DMS53 treated with DMSO at 0.1 percent for 48 hours (cell line): ENCODE data around the gene RIN3.

Experiments
- DNase-seq: peaks from one replicate; lab custom pipeline; 2025; ENCODE audit not compliant: unreplicated experiment; lab: John Stamatoyannopoulos, UW

Gene RIN3

GRCh38 chr14:92486881-92487280 is 26.7 kb upstream of the RIN3 start:
- DNase-seq: no peak

GRCh38 chr14:92487513-92488133 is 26.0 kb upstream of the RIN3 start:
- no peak for DNase-seq

- DNase-seq: no peak
These were observed 24.0 kb upstream of the RIN3 start for GRCh38 chr14:92489394-92490238.

- no peak for DNase-seq
These were observed 23.2 kb upstream of the RIN3 start for GRCh38 chr14:92490239-92490959.

GRCh38 chr14:92491782-92492181 is 21.8 kb upstream of the RIN3 start:
- no peak for DNase-seq

GRCh38 chr14:92492258-92492657 is 21.3 kb upstream of the RIN3 start:
- DNase-seq: no peak

GRCh38 chr14:92493024-92493423 is 20.6 kb upstream of the RIN3 start:
- no peak for DNase-seq

- DNase-seq: no peak
These were observed 20.1 kb upstream of the RIN3 start for GRCh38 chr14:92493492-92493891.

- DNase-seq: no peak
These were observed 19.1 kb upstream of the RIN3 start for GRCh38 chr14:92494512-92494911.

- no peak for DNase-seq
These were observed 18.6 kb upstream of the RIN3 start for GRCh38 chr14:92495027-92495426.

- DNase-seq: no peak
These were observed 17.3 kb upstream of the RIN3 start for GRCh38 chr14:92496191-92496857.

GRCh38 chr14:92497391-92497790 is 16.2 kb upstream of the RIN3 start:
- DNase-seq: no peak

- DNase-seq: no peak
These were observed 14.3 kb upstream of the RIN3 start for GRCh38 chr14:92499234-92499633.

GRCh38 chr14:92500491-92500941 is 13.1 kb upstream of the RIN3 start:
- no peak for DNase-seq

- no peak for DNase-seq
These were observed 11.7 kb upstream of the RIN3 start for GRCh38 chr14:92501891-92502351.

GRCh38 chr14:92502541-92503286 is 10.9 kb upstream of the RIN3 start:
- DNase-seq: no peak

- peak; percentile 35 for DNase-seq
These were observed 9.7 kb upstream of the RIN3 start for GRCh38 chr14:92503756-92504491.

GRCh38 chr14:92505826-92506225 is 7.8 kb upstream of the RIN3 start:
- no peak for DNase-seq

GRCh38 chr14:92506231-92506630 is 7.3 kb upstream of the RIN3 start:
- no peak for DNase-seq
